ENCODE data around the gene DPF3. TPM values are rescaled to one million over a fixed set of nuclear protein-coding genes. Genes with fewer than 3 reads are reported as not detected.

Gene DPF3
- total and polyA plus RNA-seq, 2 of the 13 experiments (the other 11 are each of a cell fraction or from before 2014, with no cell fraction given), result 0.09 to 0.60 TPM

GRCh38 chr14:72925815-72926291, 32.0 kb upstream of the DPF3 start (continued):
- TF ChIP-seq BCLAF1 (IDR thresholded peaks at IDR 0.05) (no peak), ZBTB7B (CRISPR knock-in tag; IDR thresholded peaks at IDR 0.05) (peak; percentile 21; the same call in 1 of the 2 replicates), NFKB2 (CRISPR knock-in tag; IDR thresholded peaks at IDR 0.05; ENCODE audit: borderline replicate concordance) (no peak), TMF1 (CRISPR knock-in tag; IDR thresholded peaks at IDR 0.05; ENCODE audit: low read depth) (no peak), ZFP37 (CRISPR knock-in tag; IDR thresholded peaks at IDR 0.05; ENCODE audit: borderline replicate concordance) (no peak), ZBTB40 (IDR thresholded peaks at IDR 0.05) (no peak), ZBTB40 (CRISPR knock-in tag; IDR thresholded peaks at IDR 0.05) (no peak), ZNF333 (CRISPR knock-in tag; IDR thresholded peaks at IDR 0.05; ENCODE audit: borderline replicate concordance) (no peak; the same call in 1 of the 2 replicates), SMARCC2 (IDR thresholded peaks at IDR 0.05) (no peak), MED13 (CRISPR knock-in tag; IDR thresholded peaks at IDR 0.05) (no peak), ZNF572 (CRISPR knock-in tag; IDR thresholded peaks at IDR 0.05) (no peak), ZNF576 (CRISPR knock-in tag; IDR thresholded peaks at IDR 0.05) (no peak), E2F5 (CRISPR knock-in tag; conservative IDR thresholded peaks at IDR 0.05) (no peak), ZSCAN30 (CRISPR knock-in tag; IDR thresholded peaks at IDR 0.05) (peak; percentile 65; the same call in 1 of the 2 replicates)
